Right atrium auricular region (tissue), 2 donors: ENCODE data around the gene EVI5L. TPM values are rescaled to one million over a fixed set of nuclear protein-coding genes. Genes with fewer than 3 reads are reported as not detected.
A peak's percentile ranks its signal among the peaks of the same experiment; 100 is the strongest.

Experiments
- DNase-seq: peaks from one replicate; pipeline ENCODE4 v3.0.0-alpha.2; 2019; ENCODE audit warnings: low spot score
- H3K27ac ChIP-seq, 2 donors: fragments of 200-600 bp; sonication (generic); 1 replicate in 1 of 2; 2 replicates in 1 of 2; pipeline ENCODE4 v1.5.1; 2016 to 2019
- H3K27me3 ChIP-seq, 2 donors: fragments of 200-600 bp; sonication (generic); one replicate each; pipeline versions ENCODE4 v1.5.1 to v1.6.0; 2017 to 2019
- H3K36me3 ChIP-seq: fragments of 200-600 bp; sonication (generic); one replicate; pipeline ENCODE4 v1.5.1; 2016
- H3K4me1 ChIP-seq, 2 donors: fragments of 200-600 bp; sonication (generic); one replicate each; pipeline versions ENCODE4 v1.5.1 to v1.6.0; 2017 to 2019
- H3K4me3 ChIP-seq, 2 donors: fragments of 200-600 bp; sonication (generic); 1 replicate in 1 of 2; 2 replicates in 1 of 2; pipeline ENCODE4 v1.5.1; 2017 to 2019; ENCODE audit warnings: mild to moderate bottlenecking in 1 of 2, moderate library complexity in 1 of 2
- H3K9me3 ChIP-seq, 2 donors: fragments of 200-600 bp; sonication (generic); one replicate each; pipeline ENCODE4 v1.5.1; 2019
- CTCF ChIP-seq, 2 donors: fragments of 200-600 bp; sonication (generic); IDR thresholded peaks; one replicate each; pipeline ENCODE4 v1.5.1; 2019; ENCODE audit warnings: antibody characterized with exemption in 2 of 2
- total RNA-seq, 2 donors: library from RNA; depleted of rRNA; stranded (reverse); fragments of >200 nt; gene quantifications; one replicate each; pipeline ENCODE4 v1.1.0, GENCODE V29; 2016

The EVI5L gene
- total RNA-seq, 2 donors from 2014 or later = 14.2 to 17.4 TPM

GRCh38 chr19:7787602-7788177, 42.3 kb upstream of the EVI5L start:
- no peaks in the 10 kb centered on the region for H3K9me3 ChIP-seq
- peaks cover 11 to 18% of the 10 kb centered on the region in 2 donors for H3K27me3 ChIP-seq
- H3K4me1 ChIP-seq = peaks cover 0 to 10% of the 10 kb centered on the region in 2 donors
- no peak overlapping the region for H3K27ac ChIP-seq
- DNase-seq = no peak
- no peak for TF ChIP-seq CTCF (IDR thresholded peaks at IDR 0.05)
- peak overlapping the region; percentile 1 to 21 for H3K4me3 ChIP-seq
- no peaks in the 10 kb centered on the region for H3K36me3 ChIP-seq

GRCh38 chr19:7788178-7788932, 41.7 kb upstream of the EVI5L start:
- no peak for TF ChIP-seq CTCF (IDR thresholded peaks at IDR 0.05)
- Histone ChIP-seq H3K4me1 (peaks cover 0 to 10% of the 10 kb centered on the region in 2 donors), H3K36me3 (no peaks in the 10 kb centered on the region), H3K4me3 (peak overlapping the region in 1 of 2 donors; percentile 21), H3K27ac (no peak overlapping the region), H3K9me3 (no peaks in the 10 kb centered on the region), H3K27me3 (peaks cover 11 to 18% of the 10 kb centered on the region in 2 donors)
- DNase-seq = no peak

GRCh38 chr19:7788933-7789323, 41.1 kb upstream of the EVI5L start:
- TF ChIP-seq CTCF (IDR thresholded peaks at IDR 0.05) = no peak
- Histone ChIP-seq H3K4me1 (peaks cover 0 to 10% of the 10 kb centered on the region in 2 donors), H3K27ac (no peak overlapping the region), H3K9me3 (no peaks in the 10 kb centered on the region), H3K4me3 (peak overlapping the region in 1 of 2 donors; percentile 21), H3K27me3 (peaks cover 11 to 18% of the 10 kb centered on the region in 2 donors), H3K36me3 (no peaks in the 10 kb centered on the region)
- no peak for DNase-seq

GRCh38 chr19:7789447-7789846, 40.6 kb upstream of the EVI5L start:
- Histone ChIP-seq H3K27ac (no peak overlapping the region), H3K27me3 (peaks cover 11 to 18% of the 10 kb centered on the region in 2 donors), H3K9me3 (no peaks in the 10 kb centered on the region), H3K4me1 (peaks cover 0 to 10% of the 10 kb centered on the region in 2 donors), H3K4me3 (no peak overlapping the region), H3K36me3 (no peaks in the 10 kb centered on the region)
- no peak for TF ChIP-seq CTCF (IDR thresholded peaks at IDR 0.05)
- no peak for DNase-seq

- Histone ChIP-seq H3K4me3 (no peak overlapping the region), H3K4me1 (peaks cover 0 to 10% of the 10 kb centered on the region in 2 donors), H3K9me3 (no peaks in the 10 kb centered on the region), H3K27me3 (peaks cover 11 to 18% of the 10 kb centered on the region in 2 donors), H3K27ac (no peak overlapping the region), H3K36me3 (no peaks in the 10 kb centered on the region)
- no peak for TF ChIP-seq CTCF (IDR thresholded peaks at IDR 0.05)
- DNase-seq = no peak
Observed at GRCh38 chr19:7790416-7790815, 39.6 kb upstream of the EVI5L start.
